A549 (cell line): ENCODE measurements around the gene ALG6. TPM values are rescaled to one million over a fixed set of nuclear protein-coding genes. Genes with fewer than 3 reads are reported as not detected.

ENCODE experiments used
- ATAC-seq, 2 experiments: fragments of 200-7000 bp in 1 of 2; fragments of >200 bp in 1 of 2; cut with Nextera tagmentation in 1 of 2; cut with Tn5 transposase in 1 of 2; 3 replicates each; pipeline versions ENCODE4 v1.8.0 to v1.9.1; 2018 to 2020; ENCODE audit warnings: mild to moderate bottlenecking in 1 of 2, moderate library complexity in 1 of 2
- CTCF ChIA-PET: fragments of 300-600 bp; sonication (Branson Sonifier 250); formaldehyde crosslinking; extraction: SDS; loops from one replicate; lab custom pipeline; 2021; ENCODE audit warnings: antibody characterized with exemption, inconsistent platforms; lab: Yijun Ruan, JAX
- POLR2A ChIA-PET: fragments of 350-600 bp; formaldehyde crosslinking; extraction: SDS; loops from one replicate; lab custom pipeline; 2021; ENCODE audit warnings: antibody characterized with exemption, inconsistent platforms; lab: Yijun Ruan, JAX
- DNase-seq, 2 experiments: peaks; one replicate each; pipeline versions ENCODE4 v3.0.0 to v3.0.0-alpha.2; 2011 to 2016; ENCODE audit warnings: low read depth in 1 of 2, low spot score in 1 of 2
- FAIRE-seq: peaks from 2 replicates; lab custom pipeline; 2011; peaks lifted over from hg19 to GRCh38; lab: Jason Lieb, UNC
- H3K27ac ChIP-seq, 2 experiments: fragments of >200 bp; sonication (Bioruptor Twin); formaldehyde crosslinking; 3 replicates each; pipeline ENCODE4 v1.5.1; 2016 to 2017
- H3K4me1 ChIP-seq: fragments of >200 bp; sonication (Bioruptor Twin); formaldehyde crosslinking; 3 replicates; pipeline ENCODE4 v1.6.1; 2016
- H3K4me2 ChIP-seq: fragments of >200 bp; sonication (Bioruptor Twin); formaldehyde crosslinking; 3 replicates; pipeline ENCODE4 v1.6.1; 2016
- H3K4me3 ChIP-seq: fragments of >200 bp; sonication (Bioruptor Twin); formaldehyde crosslinking; 3 replicates; pipeline ENCODE4 v1.5.1; 2016
- H3K9me3 ChIP-seq: fragments of >200 bp; sonication (Bioruptor Twin); formaldehyde crosslinking; 3 replicates; pipeline ENCODE4 v1.6.1; 2016
- BCL3 ChIP-seq: fragments of >200 bp; sonication (Bioruptor Twin); formaldehyde crosslinking; IDR thresholded peaks from 3 replicates; pipeline ENCODE4 v1.6.1; 2016
- CBX8 ChIP-seq: fragments of 200-600 bp; sonication (generic); IDR thresholded peaks from 2 replicates; pipeline ENCODE4 v1.6.1; 2016
- CTCF ChIP-seq: fragments of >200 bp; sonication (Bioruptor Twin); formaldehyde crosslinking; IDR thresholded peaks from 3 replicates; pipeline ENCODE4 v1.5.1; 2016
- EHF ChIP-seq: fragments of 250-450 bp; sonication (Bioruptor Pico); IDR thresholded peaks from 2 replicates; pipeline ENCODE4 v1.5.0; 2020; ENCODE audit warnings: mild to moderate bottlenecking
- FOSB ChIP-seq: fragments of 250-450 bp; sonication (Bioruptor Pico); IDR thresholded peaks from 2 replicates; pipeline ENCODE4 v1.5.0; 2020; ENCODE audit warnings: mild to moderate bottlenecking, moderate library complexity
- FOSL2 ChIP-seq, 2 experiments: fragments of 450-650 bp in 1 of 2; fragments of >200 bp in 1 of 2; sonication (Bioruptor Twin) in 1 of 2; formaldehyde crosslinking; IDR thresholded peaks; 2 replicates each; pipeline versions ENCODE4 v1.5.0 to v1.6.1; 2016 to 2020; ENCODE audit warnings: mild to moderate bottlenecking in 1 of 2, moderate library complexity in 1 of 2
- FOXS1 ChIP-seq: fragments of 250-450 bp; sonication (Bioruptor Pico); IDR thresholded peaks from 2 replicates; pipeline ENCODE4 v1.5.0; 2020; ENCODE audit warnings: mild to moderate bottlenecking, moderate library complexity
- HDAC2 ChIP-seq: fragments of 200-600 bp; sonication (generic); IDR thresholded peaks from 2 replicates; pipeline ENCODE4 v1.6.1; 2016
- HOXB5 ChIP-seq: fragments of 250-450 bp; sonication (Bioruptor Pico); IDR thresholded peaks from 2 replicates; pipeline ENCODE4 v1.5.0; 2020; ENCODE audit warnings: mild to moderate bottlenecking, moderate library complexity
- KDM1A ChIP-seq: fragments of 200-600 bp; sonication (generic); IDR thresholded peaks from 2 replicates; pipeline ENCODE4 v1.6.1; 2016; ENCODE audit warnings: low read depth, mild to moderate bottlenecking
- KDM5A ChIP-seq: fragments of 200-600 bp; sonication (generic); IDR thresholded peaks from 2 replicates; pipeline ENCODE4 v1.6.1; 2016; ENCODE audit warnings: antibody characterized with exemption, mild to moderate bottlenecking
- MAZ ChIP-seq: fragments of 150-350 bp; IDR thresholded peaks from 2 replicates; pipeline ENCODE4 v1.6.1; 2014; ENCODE audit warnings: antibody characterized with exemption, low read depth, low read length, borderline replicate concordance
- NFE2L2 ChIP-seq: fragments of 150-350 bp; conservative IDR thresholded peaks from 2 replicates; pipeline ENCODE4 v1.6.1; 2014; ENCODE audit warnings: low read length
- NPAS2 ChIP-seq: fragments of 250-450 bp; sonication (Bioruptor Pico); IDR thresholded peaks from 2 replicates; pipeline ENCODE4 v1.8.0; 2022; ENCODE audit warnings: mild to moderate bottlenecking, moderate library complexity, borderline replicate concordance
- NR3C1 ChIP-seq: fragments of >200 bp; sonication (Bioruptor Twin); formaldehyde crosslinking; IDR thresholded peaks from 3 replicates; pipeline ENCODE4 v1.6.1; 2017
- POLR2AphosphoS2 ChIP-seq: conservative IDR thresholded peaks from 2 replicates; pipeline ENCODE4 v1.6.1; 2012; ENCODE audit warnings: low read length, improper control_type of control experiment, inconsistent platforms
- RCOR1 ChIP-seq: fragments of 150-350 bp; IDR thresholded peaks from 2 replicates; pipeline ENCODE4 v1.6.1; 2014; ENCODE audit warnings: antibody characterized with exemption, low read length, low read depth
- RFX5 ChIP-seq: fragments of 450-650 bp; IDR thresholded peaks from 2 replicates; pipeline ENCODE4 v1.7.1; 2014; ENCODE audit warnings: antibody characterized with exemption, mild to moderate bottlenecking, moderate library complexity
- SMC3 ChIP-seq: fragments of >200 bp; sonication (Bioruptor Twin); formaldehyde crosslinking; IDR thresholded peaks from 3 replicates; pipeline ENCODE4 v1.6.1; 2018; ENCODE audit warnings: inconsistent platforms
- TFCP2L1 ChIP-seq: fragments of 250-450 bp; sonication (Bioruptor Pico); IDR thresholded peaks from 2 replicates; pipeline ENCODE4 v1.5.0; 2021; ENCODE audit warnings: mild to moderate bottlenecking
- TP53 ChIP-seq: fragments of 250-450 bp; sonication (Bioruptor Pico); IDR thresholded peaks from 2 replicates; pipeline ENCODE4 v1.5.0; 2021; ENCODE audit warnings: mild to moderate bottlenecking, moderate library complexity
- ZC3H11A ChIP-seq: fragments of 450-650 bp; IDR thresholded peaks from 2 replicates; pipeline ENCODE4 v1.6.1; 2014; ENCODE audit warnings: antibody characterized with exemption, mild to moderate bottlenecking
- ZSCAN20 ChIP-seq: fragments of 250-450 bp; sonication (Bioruptor Pico); IDR thresholded peaks from 2 replicates; pipeline ENCODE4 v1.8.0; 2022; ENCODE audit warnings: mild to moderate bottlenecking, moderate library complexity
- WGBS: methylation state at CpG from one replicate; pipeline ENCODE4 v1.1.6; 2017; ENCODE audit errors: missing lambda C conversion rate; 5-methylcytosine and 5-hydroxymethylcytosine counted together
- polyA plus RNA-seq, 4 experiments: library from polyadenylated mRNA; depleted of rRNA in 3 of 4; stranded (reverse); fragments of >200 nt; fragmentation: RNase III in 1 of 4; extraction: RNeasy Plus Mini Kit Qiagen cat#74134 plus additional on column Dnase treatment in 1 of 4; gene quantifications; 2 replicates in 3 of 4; 3 replicates in 1 of 4; pipeline ENCODE4 v1.2.3, GENCODE V29; 2011 to 2017
- TF ChIP-seq, protein P1 (sequence below): fragments of 250-450 bp; sonication (Bioruptor Pico); IDR thresholded peaks from 2 replicates; pipeline ENCODE4 v1.5.0; 2020; ENCODE audit warnings: low read depth, mild to moderate bottlenecking, moderate library complexity
- TF ChIP-seq, protein P2 (sequence below): IDR thresholded peaks from 2 replicates; pipeline ENCODE4 v1.6.1; 2012
- TF ChIP-seq, protein P3 (sequence below): fragments of 200-600 bp; sonication (generic); IDR thresholded peaks from 2 replicates; pipeline ENCODE4 v1.6.1; 2016; ENCODE audit warnings: antibody characterized with exemption, mild to moderate bottlenecking, moderate library complexity

Gene ALG6
- polyA plus RNA-seq, 2 of the 4 experiments (the other 2 are of a cell fraction) = 8.3 to 19.6 TPM

- no peak overlapping the region for H3K4me2 ChIP-seq
- H3K4me1 ChIP-seq = no peaks in the 10 kb centered on the region
- WGBS = 82% methylated on average over 5 of the region's 5 CpGs
- H3K9me3 ChIP-seq = no peaks in the 10 kb centered on the region
- POLR2A ChIA-PET = no interaction called here
- no peak for ATAC-seq
- CTCF ChIA-PET = interaction anchor here (1.3 kb wide), 1 partner anchor 9 kb away, joined by 3 read pairs; no protein-coding TSS in a partner anchor
- no peak for FAIRE-seq
- DNase-seq = no peak
- H3K4me3 ChIP-seq = no peak overlapping the region
- no peak overlapping the region for H3K27ac ChIP-seq
- no peak for TF ChIP-seq FOSB (CRISPR knock-in tag)
- no peak for TF ChIP-seq ZC3H11A
- no peak for TF ChIP-seq ZSCAN20 (CRISPR knock-in tag)
- no peak for TF ChIP-seq KDM5A
- TF ChIP-seq NFE2L2 = no peak
- TF ChIP-seq, protein P1, sequence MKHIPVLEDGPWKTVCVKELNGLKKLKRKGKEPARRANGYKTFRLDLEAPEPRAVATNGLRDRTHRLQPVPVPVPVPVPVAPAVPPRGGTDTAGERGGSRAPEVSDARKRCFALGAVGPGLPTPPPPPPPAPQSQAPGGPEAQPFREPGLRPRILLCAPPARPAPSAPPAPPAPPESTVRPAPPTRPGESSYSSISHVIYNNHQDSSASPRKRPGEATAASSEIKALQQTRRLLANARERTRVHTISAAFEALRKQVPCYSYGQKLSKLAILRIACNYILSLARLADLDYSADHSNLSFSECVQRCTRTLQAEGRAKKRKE = no peak
- no peak for TF ChIP-seq CTCF
- TF ChIP-seq, all 56 proteins: peak for 0
Observed at GRCh38 chr1:63359561-63359960, 7.9 kb upstream of the ALG6 start.

DNA sequence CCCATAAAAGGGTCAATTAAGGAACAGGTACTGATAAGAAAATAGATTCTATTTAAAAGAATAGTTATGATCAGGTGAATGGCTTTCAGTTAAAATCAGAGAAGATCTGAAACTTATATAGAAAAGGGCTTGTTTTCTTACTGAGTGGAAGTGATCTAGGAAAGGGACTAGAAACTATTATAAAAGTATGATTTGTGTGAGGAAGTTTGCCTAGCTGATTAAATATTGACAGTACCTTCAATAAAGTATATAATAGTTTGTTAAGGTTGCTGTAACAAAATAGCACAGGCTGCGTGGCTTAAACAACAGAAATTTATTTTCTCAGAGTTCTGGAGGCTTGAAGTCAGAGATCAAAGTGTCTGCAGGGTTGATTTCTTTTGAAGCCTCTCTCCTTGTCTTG is 5.4 kb upstream of the ALG6 start:
- DNase-seq (no peak), ATAC-seq (no peak), FAIRE-seq (no peak)
- CTCF ChIA-PET = no interaction called here
- Histone ChIP-seq H3K4me3 (no peak overlapping the region), H3K9me3 (no peaks in the 10 kb centered on the region), H3K27ac (no peak overlapping the region), H3K4me1 (peaks cover 3% of the 10 kb centered on the region; the same call in 1 of the 3 replicates), H3K4me2 (no peak overlapping the region)
- 34% methylated on average over 1 of the region's 1 CpG for WGBS
- TF ChIP-seq RCOR1 (no peak), ZSCAN20 (CRISPR knock-in tag) (no peak), RFX5 (no peak), EHF (no peak), FOSL2 (IDR thresholded peaks at IDR 0.05) (no peak), FOSL2 (CRISPR knock-in tag; IDR thresholded peaks at IDR 0.05) (no peak), SMC3 (no peak), NR3C1 (no peak), CBX8 (no peak), BCL3 (no peak)
- TF ChIP-seq, protein P2, sequence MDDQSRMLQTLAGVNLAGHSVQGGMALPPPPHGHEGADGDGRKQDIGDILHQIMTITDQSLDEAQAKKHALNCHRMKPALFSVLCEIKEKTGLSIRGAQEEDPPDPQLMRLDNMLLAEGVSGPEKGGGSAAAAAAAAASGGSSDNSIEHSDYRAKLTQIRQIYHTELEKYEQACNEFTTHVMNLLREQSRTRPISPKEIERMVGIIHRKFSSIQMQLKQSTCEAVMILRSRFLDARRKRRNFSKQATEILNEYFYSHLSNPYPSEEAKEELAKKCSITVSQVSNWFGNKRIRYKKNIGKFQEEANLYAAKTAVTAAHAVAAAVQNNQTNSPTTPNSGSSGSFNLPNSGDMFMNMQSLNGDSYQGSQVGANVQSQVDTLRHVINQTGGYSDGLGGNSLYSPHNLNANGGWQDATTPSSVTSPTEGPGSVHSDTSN = no peak
- POLR2A ChIA-PET = no interaction called here

GRCh38 chr1:63362578-63362977 is 4.8 kb upstream of the ALG6 start:
- Histone ChIP-seq H3K27ac (no peak overlapping the region), H3K4me1 (peaks cover 3% of the 10 kb centered on the region; the same call in 1 of the 3 replicates), H3K4me2 (no peak overlapping the region), H3K4me3 (no peak overlapping the region), H3K9me3 (no peaks in the 10 kb centered on the region)
- DNase-seq = no peak
- ChIA-PET CTCF (no interaction called here), POLR2A (interaction anchor here (0.7 kb wide), 1 partner anchor 79 kb away, joined by 3 read pairs; no protein-coding TSS in a partner anchor)
- ATAC-seq = no peak
- WGBS = 85% methylated on average over 1 of the region's 1 CpG
- FAIRE-seq = no peak
- TF ChIP-seq NFE2L2 (no peak), TP53 (CRISPR knock-in tag) (no peak), HOXB5 (CRISPR knock-in tag) (no peak), NR3C1 (no peak), TFCP2L1 (CRISPR knock-in tag) (no peak), HDAC2 (no peak), ZC3H11A (no peak), POLR2AphosphoS2 (no peak), MAZ (no peak), NPAS2 (CRISPR knock-in tag) (no peak), KDM1A (no peak), CBX8 (no peak), FOXS1 (CRISPR knock-in tag) (no peak)
- TF ChIP-seq, protein P3, sequence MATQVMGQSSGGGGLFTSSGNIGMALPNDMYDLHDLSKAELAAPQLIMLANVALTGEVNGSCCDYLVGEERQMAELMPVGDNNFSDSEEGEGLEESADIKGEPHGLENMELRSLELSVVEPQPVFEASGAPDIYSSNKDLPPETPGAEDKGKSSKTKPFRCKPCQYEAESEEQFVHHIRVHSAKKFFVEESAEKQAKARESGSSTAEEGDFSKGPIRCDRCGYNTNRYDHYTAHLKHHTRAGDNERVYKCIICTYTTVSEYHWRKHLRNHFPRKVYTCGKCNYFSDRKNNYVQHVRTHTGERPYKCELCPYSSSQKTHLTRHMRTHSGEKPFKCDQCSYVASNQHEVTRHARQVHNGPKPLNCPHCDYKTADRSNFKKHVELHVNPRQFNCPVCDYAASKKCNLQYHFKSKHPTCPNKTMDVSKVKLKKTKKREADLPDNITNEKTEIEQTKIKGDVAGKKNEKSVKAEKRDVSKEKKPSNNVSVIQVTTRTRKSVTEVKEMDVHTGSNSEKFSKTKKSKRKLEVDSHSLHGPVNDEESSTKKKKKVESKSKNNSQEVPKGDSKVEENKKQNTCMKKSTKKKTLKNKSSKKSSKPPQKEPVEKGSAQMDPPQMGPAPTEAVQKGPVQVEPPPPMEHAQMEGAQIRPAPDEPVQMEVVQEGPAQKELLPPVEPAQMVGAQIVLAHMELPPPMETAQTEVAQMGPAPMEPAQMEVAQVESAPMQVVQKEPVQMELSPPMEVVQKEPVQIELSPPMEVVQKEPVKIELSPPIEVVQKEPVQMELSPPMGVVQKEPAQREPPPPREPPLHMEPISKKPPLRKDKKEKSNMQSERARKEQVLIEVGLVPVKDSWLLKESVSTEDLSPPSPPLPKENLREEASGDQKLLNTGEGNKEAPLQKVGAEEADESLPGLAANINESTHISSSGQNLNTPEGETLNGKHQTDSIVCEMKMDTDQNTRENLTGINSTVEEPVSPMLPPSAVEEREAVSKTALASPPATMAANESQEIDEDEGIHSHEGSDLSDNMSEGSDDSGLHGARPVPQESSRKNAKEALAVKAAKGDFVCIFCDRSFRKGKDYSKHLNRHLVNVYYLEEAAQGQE = no peak
- TF ChIP-seq, all 56 proteins: peak for 0
